Hepatic stellate cell (primary cell): ENCODE results near the gene LRRC61.

Experiments
- DNase-seq: peaks from one replicate; pipeline ENCODE4 v3.0.0; 2011; ENCODE audit warnings: low spot score

LRRC61 gene

DNA sequence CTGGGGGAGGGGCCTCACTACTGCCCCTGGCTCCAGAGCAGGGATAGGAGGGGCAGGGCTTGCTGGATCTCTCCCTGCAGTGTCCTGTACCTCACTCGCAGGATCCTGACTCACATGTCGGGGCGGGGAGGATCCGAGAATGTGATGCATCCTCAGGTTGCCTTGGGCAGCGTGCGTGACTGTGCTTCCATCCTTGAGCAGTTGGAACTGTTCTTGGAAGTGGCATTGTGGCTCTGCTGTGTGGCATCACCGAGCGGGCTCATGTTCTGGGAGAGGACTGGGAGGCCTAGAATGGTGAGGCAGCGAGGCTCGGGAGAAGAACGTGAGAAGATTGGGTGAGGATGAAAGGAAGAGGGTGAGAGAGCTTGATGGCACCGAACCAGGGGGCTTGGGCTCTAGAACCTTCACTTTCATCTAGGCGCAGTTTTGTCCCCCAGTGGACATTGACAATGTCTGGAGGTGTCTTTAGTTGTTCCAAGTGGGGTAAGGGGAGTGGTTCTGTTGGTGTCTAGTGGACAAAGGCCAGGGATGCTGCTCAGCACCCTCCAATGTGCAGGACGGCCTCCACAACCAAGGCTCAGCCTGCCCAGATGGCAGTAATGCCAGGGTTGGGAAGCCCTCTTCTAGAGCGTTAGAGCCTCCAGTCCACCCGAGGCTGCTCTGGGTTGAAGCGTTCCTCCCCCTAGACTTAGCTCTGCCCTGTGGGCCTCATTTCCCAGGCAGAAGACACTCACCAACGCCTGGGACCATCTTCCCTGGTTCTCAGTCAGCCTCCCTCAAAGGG is 9.9 kb downstream of the LRRC61 start:
- no peak for DNase-seq

DNA sequence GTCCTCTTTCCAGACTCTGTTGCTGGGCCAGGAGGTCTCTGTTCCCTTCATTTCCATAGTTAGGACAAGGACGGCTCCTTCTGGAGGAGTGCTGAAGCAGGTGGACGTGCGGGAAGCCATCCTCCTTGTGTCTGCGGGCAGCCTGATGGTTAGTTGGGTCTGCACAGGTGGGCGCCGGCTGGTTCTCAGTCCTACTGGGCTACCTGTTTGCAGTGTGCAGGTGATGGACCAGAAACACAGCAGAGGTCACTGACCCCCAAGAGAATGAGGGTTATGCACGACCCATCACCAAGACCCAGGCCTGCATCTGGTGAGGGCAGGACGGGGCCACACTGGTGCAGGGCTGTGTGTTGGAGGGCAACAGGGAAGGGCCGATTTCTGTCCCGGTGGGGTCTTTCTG is 10.5 kb downstream of the LRRC61 start:
- no peak for DNase-seq

DNA sequence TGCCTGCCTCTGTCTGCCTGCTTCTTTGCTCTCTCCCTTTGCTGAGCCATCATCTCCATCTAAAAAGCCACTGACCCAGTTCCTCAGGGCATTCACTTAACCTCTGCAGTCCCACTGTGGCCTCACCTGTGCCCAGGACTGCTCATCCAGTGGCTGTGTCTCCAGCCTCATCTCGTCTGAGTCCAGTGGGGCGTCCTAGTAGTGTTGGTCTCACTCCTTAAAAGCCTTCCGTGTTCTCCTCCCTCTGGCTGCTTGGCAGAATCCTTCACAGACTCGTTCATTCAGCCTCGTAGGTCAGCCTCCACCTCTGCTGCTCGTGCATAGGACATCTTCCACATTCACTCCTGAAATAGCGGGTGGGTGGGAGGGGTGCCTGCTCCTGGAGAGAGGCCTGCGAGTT is 11.0 kb downstream of the LRRC61 start:
- no peak for DNase-seq

DNA sequence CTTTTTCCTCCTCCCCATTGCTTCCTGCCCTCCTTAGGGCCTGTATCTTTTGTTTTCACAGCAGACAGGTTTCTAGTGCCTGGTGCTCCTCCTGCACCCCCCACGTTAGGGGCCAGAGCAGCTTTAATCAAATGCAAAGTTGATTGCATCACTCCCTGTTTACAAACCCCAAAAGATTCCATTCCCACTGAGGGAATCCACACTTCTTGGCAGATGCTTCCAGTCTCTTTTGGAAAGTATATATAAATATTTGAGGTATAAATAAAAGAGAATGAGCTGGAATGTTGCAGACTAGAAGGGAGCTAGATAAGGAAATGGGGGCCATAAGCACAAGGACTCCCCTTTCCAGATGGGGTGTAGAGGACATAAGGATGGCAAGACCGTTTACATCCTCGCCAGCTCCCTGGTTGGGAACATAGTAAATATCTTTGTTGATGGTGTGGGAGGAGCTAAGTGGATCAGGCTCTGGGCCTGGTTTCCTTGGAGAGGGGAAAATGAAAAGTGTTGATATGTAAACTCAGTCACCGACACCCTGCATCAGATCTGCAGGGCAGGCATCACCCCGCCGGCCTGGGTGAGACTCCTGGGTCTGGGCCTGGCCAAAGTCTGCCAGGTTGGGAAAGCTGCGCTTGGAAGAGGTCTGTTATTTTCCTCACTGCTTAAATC is 12.1 kb downstream of the LRRC61 start:
- DNase-seq: peak; percentile 48

DNA sequence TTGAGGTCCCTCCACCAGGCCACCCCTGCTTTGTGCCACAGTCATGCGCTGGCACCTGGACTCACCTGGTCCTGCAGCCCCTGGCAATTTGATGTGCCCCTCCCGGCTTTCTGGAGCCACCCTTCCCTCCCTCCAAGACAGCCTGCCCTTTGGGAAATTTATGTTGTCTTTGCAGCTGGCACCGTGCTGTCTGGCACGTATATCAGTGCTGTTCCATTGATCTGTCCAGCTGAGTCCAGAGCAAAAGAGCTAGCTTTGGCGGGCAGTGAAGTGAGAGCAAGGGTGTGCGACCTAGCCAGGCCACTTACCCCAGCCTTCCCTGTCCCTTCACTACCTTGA is 12.6 kb downstream of the LRRC61 start:
- DNase-seq: no peak

DNA sequence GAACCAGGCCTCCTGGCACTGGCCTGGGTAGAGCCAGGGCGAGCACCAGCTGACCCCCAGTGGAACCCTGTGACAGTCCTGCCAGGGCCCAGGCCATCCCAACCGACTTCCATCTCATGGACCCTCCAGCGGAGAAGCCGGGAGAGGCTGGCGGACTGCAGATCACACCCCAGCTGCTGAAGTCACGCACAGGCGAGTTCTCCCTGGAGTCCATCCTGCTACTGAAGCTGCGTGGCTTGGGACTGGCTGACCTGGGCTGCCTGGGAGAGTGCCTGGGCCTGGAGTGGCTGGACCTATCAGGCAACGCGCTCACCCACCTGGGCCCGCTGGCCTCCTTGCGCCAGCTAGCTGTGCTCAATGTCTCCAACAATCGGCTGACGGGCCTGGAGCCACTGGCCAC is 13.6 kb downstream of the LRRC61 start:
- no peak for DNase-seq

DNA sequence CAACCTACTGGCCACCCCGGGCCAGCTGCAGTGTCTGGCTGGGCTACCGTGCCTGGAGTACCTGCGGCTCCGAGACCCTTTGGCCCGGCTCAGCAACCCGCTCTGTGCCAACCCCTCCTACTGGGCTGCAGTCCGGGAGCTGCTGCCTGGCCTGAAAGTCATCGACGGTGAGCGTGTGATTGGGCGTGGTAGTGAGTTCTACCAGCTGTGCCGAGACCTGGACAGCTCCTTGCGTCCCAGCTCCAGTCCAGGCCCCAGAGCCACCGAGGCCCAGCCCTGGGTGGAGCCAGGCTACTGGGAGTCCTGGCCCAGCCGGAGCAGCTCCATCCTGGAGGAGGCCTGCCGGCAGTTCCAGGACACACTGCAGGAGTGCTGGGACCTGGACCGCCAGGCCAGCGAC is 14.0 kb downstream of the LRRC61 start:
- DNase-seq: no peak

DNA sequence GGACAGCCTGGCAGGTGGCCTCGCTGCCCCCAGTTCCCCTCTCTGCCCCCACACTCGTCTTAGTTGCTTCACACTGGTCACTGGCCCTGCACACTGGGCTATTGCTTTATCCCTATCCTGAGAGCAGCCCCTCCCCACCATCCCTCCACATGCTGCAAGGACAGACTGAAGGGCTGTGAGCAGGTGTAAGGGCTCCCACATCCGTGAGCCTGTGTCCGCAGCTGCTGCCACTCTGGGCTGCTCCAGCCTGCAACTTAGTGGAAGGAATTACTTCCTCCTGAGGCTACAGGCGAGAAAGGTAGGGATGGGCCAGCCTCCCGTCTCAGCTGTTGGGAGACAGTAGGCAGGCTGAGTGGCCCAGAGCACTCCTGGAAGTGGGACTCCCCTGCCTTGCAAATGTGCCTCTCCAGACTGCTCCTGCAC is 14.5 kb downstream of the LRRC61 start:
- DNase-seq: no peak

DNA sequence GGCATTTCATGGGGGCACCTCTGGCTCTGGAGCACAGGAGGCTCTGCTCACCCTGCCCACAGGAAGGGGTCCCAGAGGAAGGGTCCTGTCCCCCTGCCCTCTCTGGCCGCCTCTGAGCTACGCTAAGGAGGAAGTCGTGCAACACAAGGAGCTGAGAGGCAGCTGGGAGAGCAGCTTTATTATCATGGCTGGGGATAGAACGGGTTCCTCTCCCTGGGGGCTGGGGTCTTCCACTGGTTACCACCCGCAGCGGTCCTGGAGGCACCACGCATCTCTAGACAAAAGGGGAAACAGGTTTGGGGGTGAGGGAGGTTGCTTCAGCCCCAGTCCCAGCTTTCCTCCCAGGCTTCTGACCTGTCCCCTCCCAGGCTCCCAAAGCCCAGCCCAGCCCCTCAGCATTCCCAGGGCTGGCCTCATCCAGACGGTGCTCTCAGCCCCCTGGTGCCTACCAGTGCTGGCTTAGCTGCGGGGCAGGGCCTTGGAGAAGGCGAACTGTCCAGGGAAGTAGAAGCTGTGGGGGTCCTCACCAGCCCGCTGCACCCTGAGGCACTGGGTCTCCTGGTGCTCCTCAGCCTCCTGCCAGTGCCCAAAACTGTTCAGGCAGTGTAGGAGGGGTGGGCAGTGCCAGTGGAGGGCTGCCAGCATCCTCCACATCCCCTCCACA is 15.1 kb downstream of the LRRC61 start:
- no peak for DNase-seq

DNA sequence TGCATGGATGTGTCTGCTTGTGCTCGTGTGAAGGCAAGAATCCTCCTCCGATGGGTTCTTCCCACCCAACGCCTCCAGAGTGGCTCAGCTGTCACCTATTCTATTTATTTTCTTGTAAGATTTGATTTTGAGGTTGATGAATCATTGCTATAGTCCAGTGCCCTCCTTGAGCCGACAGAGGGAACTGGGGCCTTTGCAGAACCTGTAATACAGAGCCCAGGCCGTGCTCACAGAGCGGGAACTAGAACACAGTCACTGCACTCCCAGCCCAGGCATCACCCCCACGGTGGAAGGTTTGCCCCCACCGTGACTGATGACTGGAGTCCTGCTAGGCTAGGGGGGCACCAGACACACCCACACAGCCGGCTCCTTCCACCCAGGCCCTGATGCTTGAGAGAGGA is 16.3 kb downstream of the LRRC61 start:
- DNase-seq: no peak

DNA sequence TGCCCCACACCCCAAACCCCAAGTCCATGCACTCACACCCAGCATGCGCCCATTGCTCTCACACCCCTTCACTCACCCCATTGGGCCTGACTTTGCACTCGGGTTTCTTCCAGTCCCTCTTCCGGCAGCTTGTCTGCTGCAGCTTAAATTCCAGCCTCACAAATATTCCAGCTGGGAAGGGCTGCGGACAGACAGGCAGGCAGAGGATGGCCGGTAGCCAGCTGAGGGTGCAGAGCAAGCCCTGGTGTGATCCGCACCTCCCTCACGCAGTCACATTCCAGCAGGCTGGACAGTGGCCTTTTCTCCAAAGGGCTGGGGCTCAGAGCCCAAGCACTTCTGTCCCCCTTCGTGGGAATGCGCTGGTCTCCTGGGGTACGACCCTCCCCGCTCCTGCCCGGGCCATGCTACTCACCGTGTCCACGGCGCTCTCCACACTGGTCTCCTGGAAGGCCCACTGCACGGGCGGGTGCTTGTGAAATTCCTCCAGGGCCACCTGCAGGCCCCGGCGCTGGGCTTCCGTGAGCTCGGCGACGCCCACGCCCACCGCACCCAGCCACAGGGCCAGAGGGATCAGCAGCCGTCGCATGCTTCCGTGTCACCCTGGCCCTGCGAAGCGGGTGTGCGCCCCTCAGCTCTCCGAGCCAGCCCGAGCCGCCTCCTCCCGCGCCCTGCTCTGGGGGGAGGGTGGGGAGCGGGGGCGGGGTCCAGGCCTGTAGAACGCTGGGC is 17.0 kb downstream of the LRRC61 start:
- peak; percentile 70 for DNase-seq

DNA sequence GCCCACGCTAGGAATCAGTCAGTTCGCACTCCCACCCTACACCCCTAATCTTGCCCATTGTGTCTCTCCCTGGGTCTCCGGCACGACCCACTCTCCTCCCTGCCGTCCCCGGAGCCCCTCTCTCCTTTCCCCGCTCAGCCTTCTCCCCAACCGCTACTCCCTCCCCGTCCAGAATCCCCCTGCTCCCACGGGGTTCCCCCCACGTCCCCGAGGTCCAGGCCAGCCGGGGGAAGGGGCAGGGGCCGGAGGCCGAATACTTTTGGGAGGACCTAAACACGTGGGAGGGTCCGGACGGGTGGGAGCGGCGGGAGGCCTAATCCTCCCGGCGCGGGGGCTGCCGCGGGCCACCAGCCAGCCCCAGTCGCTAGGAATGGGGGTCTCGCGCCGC is 17.7 kb downstream of the LRRC61 start:
- no peak for DNase-seq

DNA sequence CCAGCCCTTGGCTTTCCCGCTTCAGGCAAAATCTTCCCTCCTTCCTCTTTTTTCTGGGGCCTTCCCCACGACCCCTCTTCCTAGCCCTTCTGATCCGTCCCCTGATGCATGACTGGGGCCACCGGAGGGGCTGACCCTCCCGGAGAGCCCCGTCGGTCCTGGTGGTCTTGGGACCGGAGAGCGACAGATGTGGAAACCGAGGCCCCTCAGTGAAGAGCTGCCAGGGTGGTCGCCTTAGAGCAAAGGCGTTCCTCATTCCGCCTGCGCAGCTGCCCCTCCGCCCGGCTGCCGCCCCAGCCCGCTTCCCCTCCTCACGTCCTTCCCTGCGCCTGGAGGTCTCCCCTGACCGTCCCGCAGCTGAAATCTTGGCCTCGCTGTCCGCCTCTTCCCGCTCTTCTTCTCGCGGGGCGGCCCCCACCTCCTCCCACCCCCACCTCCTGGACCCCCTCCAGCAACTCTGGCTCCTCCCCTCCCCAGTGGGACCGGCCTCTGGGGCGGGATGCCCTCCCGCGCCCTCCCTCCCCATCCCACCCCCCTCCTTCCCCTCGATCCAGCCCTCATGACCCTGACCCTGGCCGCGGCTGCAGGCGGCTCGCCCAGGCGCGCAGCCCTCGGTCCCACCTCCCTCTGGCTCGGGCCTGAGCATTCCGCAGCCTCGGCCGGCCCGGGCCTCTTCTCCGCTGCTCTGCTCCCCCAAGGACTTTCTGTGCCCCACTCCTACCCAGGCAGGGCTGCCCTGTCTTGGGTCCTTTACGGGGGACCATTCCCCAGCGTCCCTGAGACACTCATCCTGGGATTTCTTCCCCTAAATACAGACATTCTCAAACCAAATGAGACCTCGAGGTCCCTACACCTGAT is 18.3 kb downstream of the LRRC61 start, which contains the start of gene RARRES2:
Gene RARRES2 (minus strand): TSS at position 367 of the 858 bp plus-strand sequence. CDS start 1,020 bp downstream, outside the sequence.
- no peak for DNase-seq

DNA sequence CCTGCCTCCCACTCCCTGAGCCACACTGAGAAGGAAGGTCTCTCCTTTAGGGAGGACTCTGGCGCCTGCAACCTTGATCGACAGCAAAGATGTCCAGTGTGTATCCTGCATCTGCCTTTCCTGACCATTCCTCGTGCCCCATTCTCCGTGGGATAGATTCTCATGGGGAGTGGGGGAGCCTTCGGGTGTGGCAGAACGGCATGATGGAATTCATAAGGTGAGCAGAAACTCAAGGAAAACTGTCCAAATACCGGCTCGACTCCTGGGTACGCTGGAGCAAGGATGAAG is 18.9 kb downstream of the LRRC61 start:
- no peak for DNase-seq

DNA sequence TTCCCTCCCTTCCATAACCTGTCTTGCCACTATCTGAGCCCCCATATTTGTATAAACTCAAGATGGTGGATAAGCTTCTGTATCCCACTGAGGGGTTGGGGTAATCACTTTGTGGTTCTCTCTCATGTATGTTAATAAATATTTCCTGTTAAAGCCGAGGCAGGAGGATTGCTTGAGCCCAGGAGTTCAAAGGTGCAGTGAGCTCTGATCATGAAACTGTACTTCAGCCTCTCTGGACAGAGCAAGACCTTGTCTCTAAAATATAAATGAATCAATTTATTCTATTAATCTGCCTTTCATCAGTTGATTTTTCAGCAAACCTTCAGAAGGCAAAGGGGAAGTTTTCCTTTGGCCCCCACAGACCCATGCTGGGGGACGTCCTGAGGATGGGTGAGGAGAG is 20.1 kb downstream of the LRRC61 start:
- no peak for DNase-seq

DNA sequence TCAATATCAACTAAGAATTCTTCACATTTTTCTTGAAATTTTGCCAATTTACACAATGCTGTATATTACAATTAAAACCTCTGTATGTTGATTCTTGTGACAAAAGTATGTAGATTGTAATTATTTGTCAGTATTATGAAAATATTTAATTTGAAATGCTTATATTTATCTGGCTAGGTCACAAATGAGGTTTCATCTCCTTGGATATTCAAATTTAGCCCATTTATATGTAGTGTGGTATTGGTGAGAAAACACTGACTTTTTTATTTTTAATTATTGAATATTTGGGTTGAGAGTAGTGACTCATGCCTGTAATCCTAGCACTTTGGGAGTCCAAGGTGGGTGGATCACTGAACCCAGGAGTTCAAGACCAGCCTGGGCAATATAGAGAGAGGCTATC is 21.1 kb downstream of the LRRC61 start:
- DNase-seq: no peak

DNA sequence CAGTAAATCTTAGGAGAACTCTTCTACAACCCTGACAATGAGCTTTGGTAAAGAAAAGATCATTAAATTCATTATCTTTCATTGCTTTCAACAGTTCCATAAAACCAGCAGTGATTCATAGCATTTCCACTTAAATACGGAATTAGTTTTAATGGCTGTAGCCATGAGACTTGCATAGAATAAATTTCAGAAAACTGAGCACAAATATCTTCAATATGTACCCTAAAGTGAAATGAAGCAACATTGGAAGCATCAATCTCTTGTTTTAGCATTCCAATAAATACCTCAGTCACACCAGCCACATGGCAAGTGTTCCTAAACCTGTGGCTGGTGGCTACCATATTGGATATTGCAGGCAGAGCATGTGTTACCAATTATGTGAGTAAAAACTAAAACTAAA is 21.9 kb downstream of the LRRC61 start:
- DNase-seq: no peak

DNA sequence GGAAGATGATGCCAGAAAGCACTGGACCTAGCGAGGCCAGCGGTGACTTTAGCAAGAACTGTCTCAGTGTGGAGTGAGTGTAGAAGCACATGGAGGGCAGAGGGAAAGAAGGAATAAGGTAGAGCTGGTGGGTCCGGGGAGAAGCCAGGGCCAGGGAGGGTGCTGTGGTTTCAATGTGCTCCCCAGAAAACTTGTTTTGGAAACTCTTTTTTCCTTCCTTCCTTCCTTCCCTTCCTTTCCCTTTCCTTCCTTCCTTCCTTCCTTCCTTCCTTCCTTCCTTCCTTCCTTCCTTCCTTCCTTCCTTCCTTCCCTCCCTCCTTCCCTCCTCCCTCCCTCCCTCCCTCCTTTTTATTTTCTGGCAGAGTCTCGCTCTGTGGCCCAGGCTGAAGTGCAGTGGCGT is 23.8 kb downstream of the LRRC61 start:
- DNase-seq: no peak

DNA sequence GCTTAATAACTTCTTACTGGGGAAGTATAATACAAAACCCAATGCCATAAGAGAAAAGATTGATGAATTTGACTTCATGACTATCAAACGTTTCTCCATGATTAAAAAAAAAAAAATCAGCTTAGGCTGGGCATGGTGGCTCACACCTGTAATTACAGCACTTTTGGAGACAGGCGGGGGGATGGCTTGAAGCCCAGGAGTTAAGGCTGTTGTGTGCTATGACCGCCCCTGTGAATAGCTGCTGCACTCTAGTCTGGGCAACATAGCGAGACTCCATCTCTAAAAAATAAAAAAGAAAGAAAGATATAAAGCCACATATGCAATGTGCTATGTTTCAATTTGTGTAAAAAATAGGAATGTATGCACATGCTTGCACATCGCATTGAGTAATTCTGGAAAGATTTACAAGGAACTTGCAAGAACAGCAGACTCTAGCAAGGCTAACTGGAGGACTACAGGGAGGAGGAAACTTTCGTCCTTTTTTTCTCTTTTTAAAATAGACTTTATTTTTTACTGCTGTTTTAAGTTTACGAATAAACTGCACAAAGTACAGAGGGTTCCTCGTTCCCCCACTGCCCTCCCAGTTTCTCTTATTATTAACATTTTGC is 28.5 kb downstream of the LRRC61 start:
- DNase-seq: no peak

DNA sequence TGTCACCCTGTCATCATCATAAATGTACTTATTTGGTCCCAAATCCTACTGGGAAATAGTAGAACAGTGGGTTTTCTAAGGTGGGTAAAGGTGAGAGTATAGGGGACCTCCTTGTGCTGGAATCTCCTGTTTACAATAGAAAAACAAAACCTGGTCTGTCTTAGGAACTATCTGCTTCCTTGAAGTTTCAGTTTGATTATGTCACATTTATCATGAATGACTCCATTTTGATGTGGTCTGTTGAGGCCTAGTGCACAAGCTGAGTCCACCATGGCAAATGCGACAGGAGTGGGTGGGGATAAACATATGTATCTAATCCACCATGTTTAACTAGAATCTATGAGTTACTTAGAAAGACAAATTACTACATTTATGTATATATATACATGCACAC is 32.5 kb downstream of the LRRC61 start:
- no peak for DNase-seq

DNA sequence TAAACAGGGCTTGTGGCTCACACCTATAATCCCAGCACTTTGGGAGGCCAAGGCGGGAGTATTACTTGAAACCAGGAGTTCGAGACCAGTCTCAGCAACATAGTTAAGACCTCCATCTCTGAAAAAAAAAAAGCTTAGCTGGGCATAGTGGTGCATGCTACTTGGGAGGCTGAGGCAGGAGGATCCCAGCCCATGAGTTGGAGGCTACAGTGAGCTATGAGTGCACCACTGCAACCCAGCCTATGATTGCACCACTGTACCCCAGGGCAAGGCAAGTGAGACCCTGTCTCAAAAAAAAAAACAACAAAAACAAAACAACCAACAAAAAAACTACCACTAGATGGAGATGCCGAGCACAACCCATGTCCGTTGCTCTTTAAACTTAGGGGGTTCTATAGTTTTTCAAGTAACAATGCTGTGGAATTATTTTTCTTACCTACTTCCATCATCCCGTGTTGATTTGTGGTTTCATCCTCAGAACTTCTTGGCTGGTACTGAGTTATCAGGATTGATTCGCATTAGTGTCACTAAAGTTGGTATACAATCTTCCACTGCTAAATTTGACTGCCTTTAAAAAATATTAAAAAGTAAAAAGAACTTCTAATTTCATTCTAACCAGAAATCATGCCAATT is 33.2 kb downstream of the LRRC61 start:
- DNase-seq: peak; percentile 39
